Measurements from ENCODE around the gene PAOX. TPM values are rescaled to one million over a fixed set of nuclear protein-coding genes. Genes with fewer than 3 reads are reported as not detected.

Gene PAOX
- total RNA-seq, 2 experiments from 2014 or later = 3.0 to 6.2 TPM

DNA sequence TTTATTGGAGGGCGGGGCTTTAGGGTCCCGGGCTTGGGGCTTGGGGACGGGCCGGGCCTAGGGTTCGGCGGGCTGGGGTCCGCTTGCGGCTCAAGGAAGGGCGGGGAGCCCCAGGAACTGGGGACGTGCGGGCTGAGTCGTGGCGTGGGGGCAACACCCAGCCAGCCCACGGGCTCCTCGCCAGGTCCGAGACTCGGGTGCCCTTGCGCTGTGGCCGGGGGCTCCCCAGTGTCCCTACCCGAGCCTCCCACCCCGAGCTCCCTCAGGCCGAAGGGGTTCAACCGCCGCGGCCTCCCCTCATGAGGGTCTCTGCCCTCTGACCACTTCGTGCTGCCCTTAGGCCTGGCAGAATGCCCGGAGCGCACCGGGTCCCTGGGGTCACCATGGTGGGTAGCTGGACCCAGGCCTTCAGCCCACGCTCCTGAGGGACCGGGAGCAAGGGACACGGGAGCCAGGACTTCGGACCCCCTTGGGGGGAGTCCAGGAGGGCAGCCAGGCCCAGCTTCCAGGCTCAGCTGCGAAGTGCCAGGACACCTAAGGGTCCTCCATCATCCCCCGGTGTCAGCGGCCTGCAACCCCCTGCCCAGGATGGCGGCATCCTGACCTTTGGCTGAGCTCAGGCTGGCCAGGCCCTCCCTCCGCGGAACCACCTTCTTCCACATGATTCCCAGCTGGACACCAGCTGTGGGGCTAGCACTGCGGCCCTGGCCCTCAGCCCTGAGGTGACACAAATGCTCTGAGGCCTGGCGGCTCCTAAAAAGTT lies 20.7 kb upstream of the PAOX start:
- Mint-ChIP-seq H3K36me3 (ENCODE audit: low read depth) (peaks cover 10% of the 10 kb centered on the region), H3K27ac (no peak overlapping the region), H3K9me3 (ENCODE audit: low read depth) (no peaks in the 10 kb centered on the region), H3K27me3 (no peaks in the 10 kb centered on the region), H3K4me1 (peaks cover 7% of the 10 kb centered on the region), H3K4me3 (no peak overlapping the region)
- DNase-seq (no peak), ATAC-seq (no peak)
- intact Hi-C loops (cut with DNase I, micrococcal nuclease) = loop anchor here (1.0 to 5.0 kb wide), 8 partner anchors 14 to 1051 kb away; partner anchors contain the start of genes ECHS1 (in 2 of the 2), ADAM8 (in 1 of the 2), INPP5A (in 1 of the 2) and PAOX (in 1 of the 2)
- POLR2A ChIA-PET = interaction anchor here (0.6 to 1.2 kb wide), 2 partner anchors 50 to 82 kb away, joined by 3 to 4 read pairs; partner anchors contain the start of gene ADAM8
- CTCF ChIA-PET = interaction anchor here (0.6 kb wide), 1 partner anchor 50 kb away, joined by 4 read pairs; no protein-coding TSS in a partner anchor

DNA sequence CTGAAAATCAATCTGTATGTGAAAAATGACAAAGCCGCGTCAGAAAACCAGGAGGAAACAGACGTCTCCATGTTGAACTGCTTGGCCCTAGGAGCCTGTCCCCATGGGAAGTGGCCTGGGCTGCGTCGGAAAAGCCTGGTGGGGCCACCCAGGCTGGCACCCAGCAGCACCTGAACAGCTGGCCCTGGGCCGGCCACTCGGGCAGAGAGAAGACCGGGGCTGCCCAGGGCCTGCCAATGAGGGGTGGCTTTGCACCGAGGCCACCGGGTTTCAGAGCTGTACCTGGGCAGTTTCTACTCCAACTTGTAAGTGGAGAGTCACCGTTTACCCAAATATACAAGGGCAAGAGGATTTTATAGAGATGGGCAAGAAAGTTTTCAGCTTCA lies 20.1 kb upstream of the PAOX start:
- peaks cover 7% of the 10 kb centered on the region for H3K4me1 Mint-ChIP-seq
- intact Hi-C loops (cut with DNase I, micrococcal nuclease) = loop anchor here (1.0 to 5.0 kb wide), 8 partner anchors 14 to 1052 kb away; partner anchors contain the start of genes ECHS1 (in 2 of the 2), ADAM8 (in 1 of the 2), INPP5A (in 1 of the 2) and PAOX (in 1 of the 2)
- H3K9me3 Mint-ChIP-seq (ENCODE audit: low read depth) = no peaks in the 10 kb centered on the region
- H3K36me3 Mint-ChIP-seq (ENCODE audit: low read depth) = peaks cover 10% of the 10 kb centered on the region
- no peak for DNase-seq
- no peak overlapping the region for H3K4me3 Mint-ChIP-seq
- POLR2A ChIA-PET = no interaction called here
- no peak overlapping the region for H3K27ac Mint-ChIP-seq
- CTCF ChIA-PET = no interaction called here
- no peak for ATAC-seq
- no peaks in the 10 kb centered on the region for H3K27me3 Mint-ChIP-seq

DNA sequence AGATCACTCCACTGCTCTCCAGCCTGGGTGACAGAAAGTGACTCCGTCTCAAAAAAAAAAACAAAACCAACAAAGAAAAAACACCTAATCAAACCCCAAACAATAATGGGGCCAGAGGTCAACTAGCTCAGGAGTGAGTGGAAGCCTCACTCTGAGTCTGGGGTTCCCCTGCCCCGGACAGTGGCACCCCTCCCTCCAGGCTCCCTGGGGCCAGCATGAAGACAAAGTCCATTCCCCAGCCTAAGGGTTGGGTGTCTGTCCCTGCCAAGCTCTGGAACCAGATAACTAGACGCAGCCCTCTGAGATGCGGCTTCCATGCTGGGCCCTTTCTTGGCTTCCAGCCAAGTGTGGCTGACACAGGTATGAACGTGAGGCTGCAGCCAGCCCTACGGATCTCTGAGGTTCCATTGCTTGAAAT lies 19.5 kb upstream of the PAOX start:
- ATAC-seq (no peak), DNase-seq (peak; percentile 47)
- peaks cover 7% of the 10 kb centered on the region for H3K4me1 Mint-ChIP-seq
- H3K9me3 Mint-ChIP-seq (ENCODE audit: low read depth) = no peaks in the 10 kb centered on the region
- ChIA-PET CTCF (interaction anchor here (0.6 kb wide), 1 partner anchor 1265 kb away, joined by 3 read pairs; no protein-coding TSS in a partner anchor), POLR2A (no interaction called here)
- no peaks in the 10 kb centered on the region for H3K27me3 Mint-ChIP-seq
- no peak overlapping the region for H3K27ac Mint-ChIP-seq
- H3K4me3 Mint-ChIP-seq = no peak overlapping the region
- peaks cover 10% of the 10 kb centered on the region for H3K36me3 Mint-ChIP-seq (ENCODE audit: low read depth)
- intact Hi-C loops (cut with DNase I, micrococcal nuclease) = loop anchor here (2.0 to 5.0 kb wide), 4 partner anchors 13 to 1052 kb away; partner anchors contain the start of genes ECHS1 (in 1 of the 2), INPP5A (in 1 of the 2), STK32C (in 1 of the 2) and TUBGCP2 (in 1 of the 2)

DNA sequence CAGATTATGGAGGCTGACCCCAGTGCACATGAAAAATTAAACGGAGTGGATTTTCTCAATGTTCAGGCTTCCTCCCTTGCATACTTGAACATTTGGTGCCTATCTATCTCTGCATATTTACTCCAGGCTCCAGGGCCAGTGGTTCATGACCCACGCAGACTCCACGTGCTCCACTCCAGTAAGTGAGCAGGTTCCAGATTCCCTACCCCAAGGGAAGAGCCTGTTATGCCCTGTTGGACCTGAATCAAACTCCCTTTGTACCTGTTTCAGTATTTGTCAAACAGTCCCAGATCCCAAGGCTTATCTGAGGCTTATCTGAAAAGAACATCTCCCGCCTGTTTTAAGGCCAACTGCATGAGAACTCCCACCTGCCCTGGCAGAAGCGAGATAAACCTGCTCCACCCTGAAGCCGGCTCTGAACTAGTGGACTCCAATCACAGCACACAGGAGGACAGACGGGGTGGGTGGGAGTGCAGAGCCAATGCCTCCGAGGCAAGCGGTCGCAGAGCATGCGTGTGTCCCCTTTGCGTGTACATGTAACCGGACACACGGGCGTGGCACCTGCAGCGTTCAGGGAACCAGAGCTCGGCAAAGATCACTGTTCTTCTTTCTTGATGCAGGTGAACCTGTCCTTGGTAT lies 19.0 kb upstream of the PAOX start:
- peaks cover 10% of the 10 kb centered on the region for H3K36me3 Mint-ChIP-seq (ENCODE audit: low read depth)
- intact Hi-C loops (cut with DNase I, micrococcal nuclease) = loop anchor here (2.0 to 5.0 kb wide), 4 partner anchors 13 to 1053 kb away; partner anchors contain the start of genes ECHS1 (in 1 of the 2), INPP5A (in 1 of the 2), STK32C (in 1 of the 2) and TUBGCP2 (in 1 of the 2)
- DNase-seq (no peak), ATAC-seq (no peak)
- no peak overlapping the region for H3K27ac Mint-ChIP-seq
- H3K4me1 Mint-ChIP-seq = peaks cover 7% of the 10 kb centered on the region
- POLR2A ChIA-PET = no interaction called here
- no peak overlapping the region for H3K4me3 Mint-ChIP-seq
- no peaks in the 10 kb centered on the region for H3K27me3 Mint-ChIP-seq
- H3K9me3 Mint-ChIP-seq (ENCODE audit: low read depth) = no peaks in the 10 kb centered on the region
- CTCF ChIA-PET = interaction anchor here (0.6 kb wide), 1 partner anchor 1265 kb away, joined by 3 read pairs; no protein-coding TSS in a partner anchor

DNA sequence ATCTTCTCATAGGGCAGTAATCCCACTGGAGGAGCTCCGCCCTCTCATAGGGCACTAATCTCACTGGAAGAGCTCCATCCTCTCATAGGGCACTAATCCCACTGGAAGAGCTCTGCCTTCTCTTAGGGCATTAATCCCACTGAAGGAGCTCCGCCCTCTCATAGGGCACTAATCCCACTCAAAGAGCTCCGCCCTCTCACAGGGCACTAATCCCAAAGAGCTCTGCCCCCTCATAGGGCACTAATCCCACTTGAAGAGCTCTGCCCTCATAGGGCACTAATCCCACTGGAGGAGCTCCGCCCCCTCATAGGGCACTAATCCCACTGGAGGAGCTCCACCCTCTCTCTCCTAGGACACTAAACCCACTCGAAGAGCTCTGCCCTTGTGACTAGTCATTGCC lies 17.8 kb upstream of the PAOX start:
- CTCF ChIA-PET = interaction anchor here (1.9 kb wide), 1 partner anchor 32 kb away, joined by 9 read pairs; no protein-coding TSS in a partner anchor
- Mint-ChIP-seq H3K27me3 (no peaks in the 10 kb centered on the region), H3K27ac (no peak overlapping the region), H3K36me3 (ENCODE audit: low read depth) (peaks cover 9% of the 10 kb centered on the region), H3K4me1 (peaks cover 4% of the 10 kb centered on the region), H3K9me3 (ENCODE audit: low read depth) (no peaks in the 10 kb centered on the region), H3K4me3 (no peak overlapping the region)
- ATAC-seq (no peak), DNase-seq (no peak)
- POLR2A ChIA-PET = interaction anchor here (0.9 kb wide), 1 partner anchor 8 kb away, joined by 3 read pairs; no protein-coding TSS in a partner anchor
- intact Hi-C loops (cut with DNase I, micrococcal nuclease) = no loop called here

DNA sequence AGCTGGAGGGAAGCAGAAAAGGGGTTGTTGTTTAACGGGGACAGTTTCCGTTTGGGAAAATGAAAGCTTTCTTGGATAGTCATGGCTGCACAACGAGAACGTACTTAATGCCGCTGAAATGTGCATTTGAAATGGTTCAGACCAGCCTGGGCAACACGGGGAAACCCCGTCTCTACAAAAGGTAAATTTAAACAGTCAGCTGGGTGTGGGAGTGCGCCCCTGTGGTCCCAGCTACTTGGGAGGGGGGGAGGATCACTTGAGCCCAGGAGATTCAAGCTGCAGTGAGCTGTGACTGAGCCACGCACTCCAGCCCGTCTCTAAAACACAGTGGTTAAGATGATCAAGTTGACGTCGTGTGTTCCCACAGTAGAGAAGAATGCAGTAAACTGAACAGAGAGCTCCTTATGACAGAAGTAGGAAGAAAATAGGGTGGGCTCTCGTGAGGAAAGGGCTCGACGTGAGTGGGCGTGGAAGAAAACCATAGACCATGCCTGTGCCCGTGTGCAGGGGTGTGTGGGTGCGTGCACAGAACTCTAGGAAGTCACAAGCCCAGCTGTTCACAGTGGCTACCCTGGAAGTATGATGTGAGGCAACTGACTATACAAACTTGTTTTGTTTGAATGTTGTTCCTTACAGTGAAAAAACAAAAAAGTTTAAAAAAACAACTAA lies 17.2 kb upstream of the PAOX start:
- H3K36me3 Mint-ChIP-seq (ENCODE audit: low read depth) = peaks cover 7% of the 10 kb centered on the region
- no peak overlapping the region for H3K4me3 Mint-ChIP-seq
- no peaks in the 10 kb centered on the region for H3K27me3 Mint-ChIP-seq
- no peaks in the 10 kb centered on the region for H3K9me3 Mint-ChIP-seq (ENCODE audit: low read depth)
- DNase-seq (no peak), ATAC-seq (no peak)
- intact Hi-C loops (cut with DNase I, micrococcal nuclease) = no loop called here
- ChIA-PET POLR2A (interaction anchor here (0.9 kb wide), 1 partner anchor 9 kb away, joined by 3 read pairs; no protein-coding TSS in a partner anchor), CTCF (interaction anchor here (1.9 kb wide), 1 partner anchor 32 kb away, joined by 9 read pairs; no protein-coding TSS in a partner anchor)
- peaks cover 3% of the 10 kb centered on the region for H3K4me1 Mint-ChIP-seq
- H3K27ac Mint-ChIP-seq = no peak overlapping the region

DNA sequence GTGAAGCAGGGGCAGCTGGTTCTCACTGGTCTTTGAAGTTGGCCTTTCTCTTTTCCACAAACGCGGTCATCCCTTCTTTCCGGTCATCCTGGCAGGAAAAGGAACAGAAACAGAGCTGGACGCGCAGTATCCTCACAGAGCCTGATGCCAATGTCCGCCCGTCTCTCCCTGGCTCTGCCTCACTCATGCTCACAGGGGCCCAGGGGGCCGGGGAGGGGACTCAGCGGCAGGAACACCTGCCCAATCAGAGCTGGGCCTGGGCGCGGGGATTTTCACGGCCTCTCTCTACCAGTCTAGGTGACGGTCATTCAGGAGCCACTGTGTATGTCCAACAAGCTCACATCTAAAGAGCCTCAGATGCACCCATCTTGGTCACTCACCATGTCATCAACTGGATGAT lies 16.2 kb upstream of the PAOX start:
- DNase-seq (no peak), ATAC-seq (no peak)
- ChIA-PET POLR2A (no interaction called here), CTCF (no interaction called here)
- intact Hi-C loops (cut with DNase I, micrococcal nuclease) = no loop called here
- H3K36me3 Mint-ChIP-seq (ENCODE audit: low read depth) = peaks cover 8% of the 10 kb centered on the region
- H3K9me3 Mint-ChIP-seq (ENCODE audit: low read depth) = no peaks in the 10 kb centered on the region
- H3K27ac Mint-ChIP-seq = no peak overlapping the region
- H3K27me3 Mint-ChIP-seq = no peaks in the 10 kb centered on the region
- peaks cover 3% of the 10 kb centered on the region for H3K4me1 Mint-ChIP-seq
- H3K4me3 Mint-ChIP-seq = no peak overlapping the region

DNA sequence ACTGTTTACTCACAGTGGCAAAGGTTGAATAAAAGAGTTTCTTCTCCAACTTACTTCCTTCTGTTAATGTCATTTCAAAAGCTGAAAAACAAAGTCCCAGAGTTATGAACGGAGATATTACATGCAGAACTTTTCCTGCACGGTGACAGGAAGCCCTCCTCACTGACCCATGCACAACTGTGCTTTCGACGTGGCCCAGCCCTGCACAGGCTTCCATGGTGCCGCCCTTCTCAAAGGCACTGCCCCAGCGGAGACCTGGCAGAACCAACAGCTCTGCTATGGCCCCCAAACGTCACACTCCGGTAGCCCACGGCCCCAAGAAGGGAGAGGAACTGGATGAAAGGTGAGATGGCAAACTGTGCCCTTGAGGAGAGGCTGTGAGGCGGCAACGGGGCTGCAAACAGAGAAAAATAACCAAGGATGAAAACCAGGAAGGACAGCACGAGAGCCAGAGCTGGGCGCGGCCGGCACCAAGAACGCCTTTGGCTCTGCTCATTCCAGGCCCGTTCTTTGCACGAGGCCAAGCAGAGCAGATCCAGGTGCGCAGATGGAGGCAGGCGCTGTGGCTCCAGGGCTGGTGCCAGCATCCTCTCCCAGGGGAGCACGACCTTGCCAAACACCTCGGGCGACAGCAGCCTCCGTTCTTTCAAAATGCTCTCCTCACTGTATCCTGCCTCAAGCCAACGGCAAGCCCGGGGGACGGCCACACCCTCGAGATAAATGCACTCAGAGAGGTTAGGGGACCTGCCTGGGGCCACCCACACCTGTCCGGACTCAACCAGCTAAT lies 14.2 kb upstream of the PAOX start:
- Mint-ChIP-seq H3K36me3 (ENCODE audit: low read depth) (peaks cover 18% of the 10 kb centered on the region), H3K4me1 (peaks cover 6% of the 10 kb centered on the region), H3K27me3 (no peaks in the 10 kb centered on the region), H3K9me3 (ENCODE audit: low read depth) (no peaks in the 10 kb centered on the region), H3K27ac (no peak overlapping the region), H3K4me3 (no peak overlapping the region)
- DNase-seq = no peak
- ATAC-seq = no peak
- ChIA-PET CTCF (interaction anchor here (1.0 to 1.5 kb wide), 2 partner anchors 35 to 52 kb away, joined by 3 to 4 read pairs; no protein-coding TSS in a partner anchor), POLR2A (no interaction called here)
- intact Hi-C loops (cut with DNase I, micrococcal nuclease) = no loop called here

DNA sequence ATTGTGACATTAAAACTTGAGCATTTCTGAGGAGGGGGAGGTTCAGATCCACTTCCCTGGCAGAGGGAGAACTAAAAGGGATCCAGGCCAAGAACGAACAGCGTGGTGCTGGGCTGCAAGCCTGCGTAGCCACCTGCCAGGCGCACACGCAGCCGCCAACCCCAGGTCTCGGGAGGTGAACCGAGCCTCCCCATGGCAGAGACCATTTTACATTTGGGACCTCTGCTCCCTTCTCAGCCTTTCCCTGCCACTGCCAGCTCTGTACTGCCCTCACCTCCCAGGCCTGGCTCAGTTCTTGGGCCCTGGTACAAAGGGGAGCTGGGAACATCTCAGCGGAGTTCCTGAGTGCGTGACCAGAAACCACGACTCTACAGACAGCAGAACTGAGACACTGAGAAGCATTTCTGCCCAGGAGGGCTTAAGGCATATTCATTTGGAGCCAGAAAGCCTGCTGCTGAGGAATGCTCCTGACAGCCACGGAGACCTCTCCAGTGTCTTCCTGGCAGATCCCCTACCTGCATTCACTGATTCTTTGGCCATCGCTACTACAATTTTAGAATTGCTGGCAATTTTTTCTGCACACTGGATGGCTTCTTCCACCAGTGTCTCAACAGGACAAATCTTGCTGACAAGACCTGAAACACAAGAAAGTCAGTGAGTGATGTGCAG lies 13.5 kb upstream of the PAOX start:
- intact Hi-C loops (cut with DNase I, micrococcal nuclease) = no loop called here
- H3K4me1 Mint-ChIP-seq = peaks cover 6% of the 10 kb centered on the region
- no peak overlapping the region for H3K27ac Mint-ChIP-seq
- no peak for DNase-seq
- POLR2A ChIA-PET = no interaction called here
- no peak overlapping the region for H3K4me3 Mint-ChIP-seq
- H3K36me3 Mint-ChIP-seq (ENCODE audit: low read depth) = peaks cover 18% of the 10 kb centered on the region
- H3K9me3 Mint-ChIP-seq (ENCODE audit: low read depth) = no peaks in the 10 kb centered on the region
- H3K27me3 Mint-ChIP-seq = no peaks in the 10 kb centered on the region
- CTCF ChIA-PET = interaction anchor here (1.0 kb wide), 1 partner anchor 52 kb away, joined by 3 read pairs; no protein-coding TSS in a partner anchor
- ATAC-seq = no peak

DNA sequence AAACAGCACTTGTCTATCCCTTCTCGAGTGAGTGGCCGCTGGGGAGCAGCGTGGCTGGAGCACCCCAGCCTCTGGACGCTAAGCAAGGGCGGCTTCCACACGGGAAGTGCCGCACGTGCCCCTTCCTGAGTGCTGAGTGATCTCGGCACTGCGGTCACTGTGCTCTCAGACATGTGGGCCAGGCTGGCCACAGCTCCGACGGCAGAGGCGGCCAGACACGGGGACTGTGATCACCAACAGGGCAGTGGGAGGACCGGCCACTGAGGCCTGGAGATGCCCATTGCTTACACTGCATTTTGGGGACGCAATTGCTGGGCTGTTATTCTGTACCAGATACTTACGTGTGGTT lies 13.0 kb upstream of the PAOX start:
- no peak for DNase-seq
- ChIA-PET POLR2A (no interaction called here), CTCF (no interaction called here)
- H3K4me1 Mint-ChIP-seq = peaks cover 6% of the 10 kb centered on the region
- H3K4me3 Mint-ChIP-seq = no peak overlapping the region
- intact Hi-C loops (cut with DNase I, micrococcal nuclease) = no loop called here
- no peak overlapping the region for H3K27ac Mint-ChIP-seq
- peaks cover 18% of the 10 kb centered on the region for H3K36me3 Mint-ChIP-seq (ENCODE audit: low read depth)
- H3K9me3 Mint-ChIP-seq (ENCODE audit: low read depth) = no peaks in the 10 kb centered on the region
- H3K27me3 Mint-ChIP-seq = no peaks in the 10 kb centered on the region
- no peak for ATAC-seq
